H9 (cell line): ENCODE measurements around the gene MR1. TPM values are rescaled to one million over a fixed set of nuclear protein-coding genes. Genes with fewer than 3 reads are reported as not detected.

Source experiments
- DNase-seq: peaks from one replicate; pipeline ENCODE4 v3.0.0-alpha.2; 2017
- H2AFZ ChIP-seq: one replicate; pipeline ENCODE4 v1.6.1; 2013; ENCODE audit warnings: mild to moderate bottlenecking, low read length, control low read depth, moderate library complexity
- H2AK5ac ChIP-seq: 2 replicates; pipeline ENCODE4 v1.6.1; 2013; ENCODE audit warnings: low read length, control low read depth, mixed read lengths; ENCODE audit not compliant: insufficient read length
- H2BK120ac ChIP-seq: one replicate; pipeline ENCODE4 v1.6.1; 2013; ENCODE audit warnings: low read depth, mild to moderate bottlenecking, low read length, control low read depth, inconsistent platforms; ENCODE audit not compliant: poor library complexity, severe bottlenecking
- H2BK12ac ChIP-seq: 2 replicates; pipeline ENCODE4 v1.6.1; 2013; ENCODE audit warnings: low read length, control low read depth, mixed read lengths, low read depth; ENCODE audit not compliant: insufficient read length
- H2BK15ac ChIP-seq: 2 replicates; pipeline ENCODE4 v1.6.1; 2013; ENCODE audit warnings: low read depth, low read length, control low read depth
- H2BK20ac ChIP-seq: one replicate; pipeline ENCODE4 v1.6.1; 2013; ENCODE audit warnings: low read depth, mild to moderate bottlenecking, low read length, control low read depth, inconsistent platforms; ENCODE audit not compliant: poor library complexity, severe bottlenecking
- H2BK5ac ChIP-seq: 2 replicates; pipeline ENCODE4 v1.6.1; 2013; ENCODE audit warnings: low read length, control low read depth, mixed read lengths; ENCODE audit not compliant: insufficient read length
- H3K14ac ChIP-seq: 2 replicates; pipeline ENCODE4 v1.6.1; 2013; ENCODE audit warnings: low read length, control low read depth; ENCODE audit not compliant: insufficient read depth
- H3K18ac ChIP-seq: 2 replicates; pipeline ENCODE4 v1.6.1; 2013; ENCODE audit warnings: low read depth, mild to moderate bottlenecking, mixed read lengths, low read length, control low read depth; ENCODE audit not compliant: insufficient read length
- H3K23ac ChIP-seq: 2 replicates; pipeline ENCODE4 v1.6.1; 2013; ENCODE audit warnings: low read length, control low read depth, mixed read lengths, low read depth; ENCODE audit not compliant: insufficient read length
- H3K23me2 ChIP-seq: 2 replicates; pipeline ENCODE4 v1.6.1; 2013; ENCODE audit warnings: low read depth, mild to moderate bottlenecking, mixed read lengths, low read length, control low read depth; ENCODE audit not compliant: insufficient read length, poor library complexity, severe bottlenecking
- H3K27ac ChIP-seq: 2 replicates; pipeline ENCODE4 v1.5.1; 2013; ENCODE audit warnings: low read length, control low read depth, mixed read lengths, low read depth; ENCODE audit not compliant: insufficient read length
- H3K27me3 ChIP-seq: 2 replicates; pipeline ENCODE4 v1.6.1; 2013; ENCODE audit warnings: low read length, control low read depth, inconsistent platforms; ENCODE audit not compliant: insufficient read depth
- H3K4ac ChIP-seq: 2 replicates; pipeline ENCODE4 v1.6.1; 2013; ENCODE audit warnings: low read depth, mild to moderate bottlenecking, control low read depth, inconsistent platforms, low read length, moderate library complexity
- H3K4me1 ChIP-seq: 2 replicates; pipeline ENCODE4 v1.6.1; 2013; ENCODE audit warnings: low read length, control low read depth, inconsistent platforms; ENCODE audit not compliant: insufficient read depth
- H3K4me2 ChIP-seq: 2 replicates; pipeline ENCODE4 v1.6.1; 2013; ENCODE audit warnings: low read length, control low read depth, mixed read lengths; ENCODE audit not compliant: insufficient read length, insufficient read depth
- H3K56ac ChIP-seq: 2 replicates; pipeline ENCODE4 v1.6.1; 2013; ENCODE audit warnings: low read depth, mild to moderate bottlenecking, mixed read lengths, low read length, control low read depth; ENCODE audit not compliant: insufficient read length
- H3K79me1 ChIP-seq: 2 replicates; pipeline ENCODE4 v1.6.1; 2013; ENCODE audit warnings: low read depth, mild to moderate bottlenecking, moderate library complexity, low read length, control low read depth, inconsistent platforms; ENCODE audit not compliant: insufficient read depth, poor library complexity, severe bottlenecking
- H3K79me2 ChIP-seq: 2 replicates; pipeline ENCODE4 v1.6.1; 2013; ENCODE audit warnings: low read length, control low read depth, inconsistent platforms; ENCODE audit not compliant: insufficient read depth
- H3K9ac ChIP-seq: 2 replicates; pipeline ENCODE4 v1.6.1; 2013; ENCODE audit warnings: low read length, control low read depth, mixed read lengths; ENCODE audit not compliant: insufficient read length; ENCODE audit errors: extremely low read depth
- H3K9me3 ChIP-seq: one replicate; pipeline ENCODE4 v1.6.1; 2013; ENCODE audit warnings: low read depth, low read length, inconsistent platforms; ENCODE audit not compliant: control insufficient read depth
- H3T11ph ChIP-seq: one replicate; pipeline ENCODE4 v1.6.1; 2013; ENCODE audit warnings: mild to moderate bottlenecking, low read length, control low read depth, inconsistent platforms
- H4K20me1 ChIP-seq: one replicate; pipeline ENCODE4 v1.6.1; 2013; ENCODE audit not compliant: control insufficient read depth, insufficient read length, insufficient read depth
- H4K5ac ChIP-seq: 2 replicates; pipeline ENCODE4 v1.6.1; 2013; ENCODE audit warnings: low read depth, mild to moderate bottlenecking, mixed read lengths, low read length, control low read depth; ENCODE audit not compliant: insufficient read length
- H4K8ac ChIP-seq: replicated peaks from 2 replicates; pipeline ENCODE4 v1.6.1; 2013; ENCODE audit warnings: low read length, control low read depth, mixed read lengths, low read depth; ENCODE audit not compliant: insufficient read length
- H4K91ac ChIP-seq: 2 replicates; pipeline ENCODE4 v1.6.1; 2013; ENCODE audit warnings: low read depth, mild to moderate bottlenecking, moderate library complexity, mixed read lengths, low read length, control low read depth; ENCODE audit not compliant: insufficient read length
- H3K27ac Mint-ChIP-seq, 3 experiments: 2 replicates in 2 of 3; 3 replicates in 1 of 3; pipeline ENCODE4 v1.8.0; 2020 to 2021; ENCODE audit warnings: mixed read lengths in 3 of 3, mild to moderate bottlenecking in 1 of 3, moderate library complexity in 1 of 3
- H3K27me3 Mint-ChIP-seq: 2 replicates; pipeline ENCODE4 v1.8.0; 2021; ENCODE audit warnings: low read depth, mild to moderate bottlenecking, moderate library complexity, mixed read lengths
- H3K36me3 Mint-ChIP-seq, 3 experiments: 2 replicates in 2 of 3; 3 replicates in 1 of 3; pipeline ENCODE4 v1.8.0; 2020 to 2021; ENCODE audit warnings: low read depth in 3 of 3, mixed read lengths in 3 of 3; ENCODE audit not compliant: insufficient read depth in 1 of 3
- H3K4me1 Mint-ChIP-seq, 2 experiments: 2 replicates each; pipeline ENCODE4 v1.8.0; 2020; ENCODE audit warnings: mixed read lengths in 2 of 2
- H3K4me3 Mint-ChIP-seq, 2 experiments: 2 replicates in 1 of 2; 3 replicates in 1 of 2; pipeline ENCODE4 v1.8.0; 2020 to 2021; ENCODE audit warnings: mild to moderate bottlenecking in 2 of 2, mixed read lengths in 2 of 2, moderate library complexity in 1 of 2
- H3K9me3 Mint-ChIP-seq, 2 experiments: 2 replicates in 1 of 2; 3 replicates in 1 of 2; pipeline ENCODE4 v1.8.0; 2020; ENCODE audit warnings: mild to moderate bottlenecking in 2 of 2, mixed read lengths in 2 of 2, moderate library complexity in 1 of 2
- WGBS: extraction: QIAGEN DNeasy Blood & Tissue Kit; methylation state at CpG from one replicate; pipeline ENCODE4 v1.1.7; 2013; ENCODE audit warnings: missing lambda C conversion rate, low lambda C conversion rate, mixed read lengths; ENCODE audit not compliant: insufficient read length; ENCODE audit errors: extremely low coverage; 5-methylcytosine and 5-hydroxymethylcytosine counted together
- total RNA-seq: library from RNA; stranded (reverse); gene quantifications from 2 replicates; pipeline ENCODE4 v1.2.1, GENCODE V29; 2021
- TF ChIP-seq, protein P1 (sequence below): fragments of 200-600 bp; sonication (generic); conservative IDR thresholded peaks from 3 replicates; pipeline ENCODE4 v1.8.0; 2021; ENCODE audit warnings: antibody characterized with exemption, mild to moderate bottlenecking

MR1 gene
- total RNA-seq, 1 experiment from 2014 or later = 0.02 TPM

DNA sequence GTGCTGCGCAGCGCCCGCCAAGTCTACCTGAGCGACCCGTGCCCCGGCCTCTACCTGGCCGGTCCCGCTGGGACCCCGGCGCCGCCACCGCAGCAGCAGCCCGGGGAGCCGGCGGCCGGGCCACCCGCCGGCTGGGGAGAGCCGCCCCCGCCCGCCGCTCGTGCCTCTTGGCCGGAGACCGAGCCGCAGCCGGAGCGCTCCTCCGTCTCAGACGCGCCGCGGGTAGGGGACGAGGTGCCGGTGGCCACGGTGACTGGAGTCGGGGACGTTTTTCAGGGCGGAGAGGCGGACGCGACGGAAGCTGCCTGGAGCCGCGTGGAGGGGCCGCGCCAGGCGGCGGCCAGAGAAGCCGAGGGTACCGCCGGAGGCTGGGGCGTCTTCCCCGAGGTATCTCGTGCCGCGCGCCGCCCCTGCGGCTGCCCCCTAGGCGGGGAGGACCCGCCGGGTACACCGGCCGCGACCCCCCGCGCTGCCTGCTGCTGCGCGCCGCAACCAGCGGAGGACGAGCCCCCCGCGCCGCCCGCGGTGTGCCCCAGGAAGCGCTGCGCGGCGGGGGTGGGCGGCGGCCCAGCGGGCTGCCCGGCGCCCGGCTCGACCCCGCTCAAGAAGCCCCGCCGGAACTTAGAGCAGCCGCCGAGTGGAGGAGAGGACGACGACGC lies 55.4 kb downstream of the MR1 start:
- Histone ChIP-seq H2AFZ (no peak overlapping the region), H2AK5ac (no peak overlapping the region), H3K27ac (no peak overlapping the region), H3K4ac (no peak overlapping the region), H2BK20ac (no peak overlapping the region), H3K79me1 (no peaks in the 10 kb centered on the region), H3K9ac (no peak overlapping the region), H3T11ph (no peak overlapping the region), H3K18ac (no peak overlapping the region), H3K4me1 (0 out of 2 replicates have a peak, but pooled peaks cover 3% of the 10 kb centered on the region), H3K56ac (no peak overlapping the region), H3K14ac (peak overlapping the region; percentile 69; the same call in 1 of the 2 replicates), H3K27me3 (peaks cover 9% of the 10 kb centered on the region), H2BK15ac (no peak overlapping the region), H2BK120ac (no peak overlapping the region), H4K20me1 (peaks cover 2% of the 10 kb centered on the region), H2BK12ac (no peak overlapping the region), H4K5ac (no peak overlapping the region), H4K8ac (no peak overlapping the region), H3K79me2 (no peaks in the 10 kb centered on the region), H2BK5ac (no peak overlapping the region), H3K4me2 (peak overlapping the region; percentile 87), H3K23ac (no peak overlapping the region), H3K23me2 (peaks cover 14% of the 10 kb centered on the region), H4K91ac (no peak overlapping the region), H3K9me3 (no peaks in the 10 kb centered on the region)
- DNase-seq = no peak
- Mint-ChIP-seq H3K4me3 (peak overlapping the region; percentile 92 to 99), H3K9me3 (peaks cover 0 to 2% of the 10 kb centered on the region in 2 experiments; a peak in 1 of 5 replicates), H3K27ac (no peak overlapping the region), H3K4me1 (peaks cover 26 to 32% of the 10 kb centered on the region in 2 experiments), H3K36me3 (peaks cover 6 to 12% (median 8%) of the 10 kb centered on the region in 3 experiments; a peak in 5 of 7 replicates), H3K27me3 (peaks cover 37% of the 10 kb centered on the region)
- WGBS = no CpG with 5 or more reads among the region's 97 CpGs
- TF ChIP-seq, protein P1, sequence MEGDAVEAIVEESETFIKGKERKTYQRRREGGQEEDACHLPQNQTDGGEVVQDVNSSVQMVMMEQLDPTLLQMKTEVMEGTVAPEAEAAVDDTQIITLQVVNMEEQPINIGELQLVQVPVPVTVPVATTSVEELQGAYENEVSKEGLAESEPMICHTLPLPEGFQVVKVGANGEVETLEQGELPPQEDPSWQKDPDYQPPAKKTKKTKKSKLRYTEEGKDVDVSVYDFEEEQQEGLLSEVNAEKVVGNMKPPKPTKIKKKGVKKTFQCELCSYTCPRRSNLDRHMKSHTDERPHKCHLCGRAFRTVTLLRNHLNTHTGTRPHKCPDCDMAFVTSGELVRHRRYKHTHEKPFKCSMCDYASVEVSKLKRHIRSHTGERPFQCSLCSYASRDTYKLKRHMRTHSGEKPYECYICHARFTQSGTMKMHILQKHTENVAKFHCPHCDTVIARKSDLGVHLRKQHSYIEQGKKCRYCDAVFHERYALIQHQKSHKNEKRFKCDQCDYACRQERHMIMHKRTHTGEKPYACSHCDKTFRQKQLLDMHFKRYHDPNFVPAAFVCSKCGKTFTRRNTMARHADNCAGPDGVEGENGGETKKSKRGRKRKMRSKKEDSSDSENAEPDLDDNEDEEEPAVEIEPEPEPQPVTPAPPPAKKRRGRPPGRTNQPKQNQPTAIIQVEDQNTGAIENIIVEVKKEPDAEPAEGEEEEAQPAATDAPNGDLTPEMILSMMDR = no peak
